22Rv1 (cell line): ENCODE data around the gene NECAB3.

Experiments
- ZFX ChIP-seq: fragments of 450-650 bp; IDR thresholded peaks from 2 replicates; pipeline ENCODE4 v1.6.1; 2017; ENCODE audit warnings: antibody characterized with exemption, borderline replicate concordance
- TF ChIP-seq, protein P1 (sequence below): fragments of 450-650 bp; IDR thresholded peaks from 2 replicates; pipeline ENCODE4 v1.5.1; 2017; ENCODE audit warnings: mild to moderate bottlenecking

DNA sequence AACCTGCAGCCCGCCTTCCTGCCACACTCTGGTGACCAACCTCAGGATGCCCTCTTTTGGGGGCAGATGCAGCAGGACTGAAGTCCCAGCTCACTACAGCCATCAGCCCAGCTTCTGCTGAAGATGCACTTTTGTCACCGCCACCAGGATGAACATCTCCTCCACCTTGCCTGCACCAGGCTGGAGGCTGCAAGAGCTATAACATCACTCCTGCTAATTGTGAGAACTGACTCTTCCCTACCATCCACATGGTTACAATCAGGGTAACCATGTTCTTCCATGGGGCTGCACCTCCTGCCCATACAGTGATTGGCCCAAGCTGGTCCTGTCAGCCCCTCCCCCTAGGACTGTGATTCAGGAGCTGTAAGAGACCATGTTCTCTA lies 9.5 kb downstream of the NECAB3 start:
- TF ChIP-seq, protein P1, sequence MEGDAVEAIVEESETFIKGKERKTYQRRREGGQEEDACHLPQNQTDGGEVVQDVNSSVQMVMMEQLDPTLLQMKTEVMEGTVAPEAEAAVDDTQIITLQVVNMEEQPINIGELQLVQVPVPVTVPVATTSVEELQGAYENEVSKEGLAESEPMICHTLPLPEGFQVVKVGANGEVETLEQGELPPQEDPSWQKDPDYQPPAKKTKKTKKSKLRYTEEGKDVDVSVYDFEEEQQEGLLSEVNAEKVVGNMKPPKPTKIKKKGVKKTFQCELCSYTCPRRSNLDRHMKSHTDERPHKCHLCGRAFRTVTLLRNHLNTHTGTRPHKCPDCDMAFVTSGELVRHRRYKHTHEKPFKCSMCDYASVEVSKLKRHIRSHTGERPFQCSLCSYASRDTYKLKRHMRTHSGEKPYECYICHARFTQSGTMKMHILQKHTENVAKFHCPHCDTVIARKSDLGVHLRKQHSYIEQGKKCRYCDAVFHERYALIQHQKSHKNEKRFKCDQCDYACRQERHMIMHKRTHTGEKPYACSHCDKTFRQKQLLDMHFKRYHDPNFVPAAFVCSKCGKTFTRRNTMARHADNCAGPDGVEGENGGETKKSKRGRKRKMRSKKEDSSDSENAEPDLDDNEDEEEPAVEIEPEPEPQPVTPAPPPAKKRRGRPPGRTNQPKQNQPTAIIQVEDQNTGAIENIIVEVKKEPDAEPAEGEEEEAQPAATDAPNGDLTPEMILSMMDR: no peak
- TF ChIP-seq ZFX: no peak
